Measurements from ENCODE around the gene GEMIN7.

GEMIN7 gene

GRCh38 chr19:45061965-45062364, 17.1 kb upstream of the GEMIN7 start:
- DNase-seq (ENCODE audit: low read depth), result no peak

GRCh38 chr19:45063851-45064801, 14.9 kb upstream of the GEMIN7 start:
- DNase-seq (ENCODE audit: low read depth), result no peak

- DNase-seq (ENCODE audit: low read depth), result no peak
Observed at GRCh38 chr19:45066921-45067661, 12.0 kb upstream of the GEMIN7 start.

- DNase-seq (ENCODE audit: low read depth), result no peak
Observed at GRCh38 chr19:45068041-45068440, 11.0 kb upstream of the GEMIN7 start.

- DNase-seq (ENCODE audit: low read depth), result no peak
Observed at GRCh38 chr19:45069056-45069455, 10.0 kb upstream of the GEMIN7 start.

GRCh38 chr19:45070214-45070613, 8.8 kb upstream of the GEMIN7 start:
- no peak for DNase-seq (ENCODE audit: low read depth)

- no peak for DNase-seq (ENCODE audit: low read depth)
Observed at GRCh38 chr19:45070861-45071544, 8.1 kb upstream of the GEMIN7 start.

- no peak for DNase-seq (ENCODE audit: low read depth)
Observed at GRCh38 chr19:45071545-45071938, 7.5 kb upstream of the GEMIN7 start.

GRCh38 chr19:45071969-45072790, 6.9 kb upstream of the GEMIN7 start:
- DNase-seq (ENCODE audit: low read depth), result no peak

GRCh38 chr19:45074744-45075300, 4.2 kb upstream of the GEMIN7 start:
- DNase-seq (ENCODE audit: low read depth), result no peak

GRCh38 chr19:45075301-45076028, 3.6 kb upstream of the GEMIN7 start:
- no peak for DNase-seq (ENCODE audit: low read depth)

GRCh38 chr19:45076029-45076850, 2.8 kb upstream of the GEMIN7 start, which contains the start of gene ZNF296:
ZNF296 (minus strand) TSS chr19:45076478; CDS start chr19:45076373, 105 bp downstream.
- peak; percentile 69 for DNase-seq (ENCODE audit: low read depth)

GRCh38 chr19:45076851-45077730, 2.0 kb upstream of the GEMIN7 start:
- no peak for DNase-seq (ENCODE audit: low read depth)

- DNase-seq (ENCODE audit: low read depth), result no peak
Observed at GRCh38 chr19:45078390-45079062, 534 bp upstream of the GEMIN7 start.

- DNase-seq (ENCODE audit: low read depth), result no peak
Observed at GRCh38 chr19:45079911-45080370, 881 bp downstream of the GEMIN7 start.

- DNase-seq (ENCODE audit: low read depth), result no peak
Observed at GRCh38 chr19:45082170-45082569, 3.1 kb downstream of the GEMIN7 start.

GRCh38 chr19:45086480-45086879, 7.4 kb downstream of the GEMIN7 start:
- DNase-seq (ENCODE audit: low read depth), result no peak

- DNase-seq (ENCODE audit: low read depth), result no peak
Observed at GRCh38 chr19:45087531-45087930, 8.5 kb downstream of the GEMIN7 start.

Measured in activated T-cell treated with anti-CD3 and anti-CD28 coated beads for 1 hour (primary cell).